ENCODE results near the gene TTI1.
A peak's percentile ranks its signal among the peaks of the same experiment; 100 is the strongest.

Gene TTI1

GRCh38 chr20:38049800-38050199 lies 16.5 kb upstream of the TTI1 start:
- in situ Hi-C loops (cut with HindIII; ENCODE audit: low sequenced_read_pairs): no loop called here
- H3K4me3 ChIP-seq (ENCODE audit: low read depth, low read length): no peak overlapping the region
- TF ChIP-seq CTCF (IDR thresholded peaks at IDR 0.05; ENCODE audit: low read depth, low read length): no peak
- DNase-seq (ENCODE audit: low read depth, low spot score): peak; percentile 76

GRCh38 chr20:38046572-38046971 lies 13.3 kb upstream of the TTI1 start:
- DNase-seq (ENCODE audit: low read depth, low spot score): no peak
- TF ChIP-seq CTCF (IDR thresholded peaks at IDR 0.05; ENCODE audit: low read depth, low read length): no peak
- in situ Hi-C loops (cut with HindIII; ENCODE audit: low sequenced_read_pairs): no loop called here
- no peak overlapping the region for H3K4me3 ChIP-seq (ENCODE audit: low read depth, low read length)

GRCh38 chr20:38044685-38045084 lies 11.4 kb upstream of the TTI1 start:
- no peak for TF ChIP-seq CTCF (IDR thresholded peaks at IDR 0.05; ENCODE audit: low read depth, low read length)
- no peak overlapping the region for H3K4me3 ChIP-seq (ENCODE audit: low read depth, low read length)
- in situ Hi-C loops (cut with HindIII; ENCODE audit: low sequenced_read_pairs): no loop called here
- DNase-seq (ENCODE audit: low read depth, low spot score): no peak

GRCh38 chr20:38043512-38044300 lies 10.4 kb upstream of the TTI1 start:
- TF ChIP-seq CTCF (IDR thresholded peaks at IDR 0.05; ENCODE audit: low read depth, low read length): no peak
- DNase-seq (ENCODE audit: low read depth, low spot score): peak; percentile 78
- in situ Hi-C loops (cut with HindIII; ENCODE audit: low sequenced_read_pairs): no loop called here
- no peak overlapping the region for H3K4me3 ChIP-seq (ENCODE audit: low read depth, low read length)

GRCh38 chr20:38040276-38040675 lies 7.0 kb upstream of the TTI1 start:
- in situ Hi-C loops (cut with HindIII; ENCODE audit: low sequenced_read_pairs): no loop called here
- H3K4me3 ChIP-seq (ENCODE audit: low read depth, low read length): no peak overlapping the region
- no peak for DNase-seq (ENCODE audit: low read depth, low spot score)
- no peak for TF ChIP-seq CTCF (IDR thresholded peaks at IDR 0.05; ENCODE audit: low read depth, low read length)

- H3K4me3 ChIP-seq (ENCODE audit: low read depth, low read length): no peak overlapping the region
- TF ChIP-seq CTCF (IDR thresholded peaks at IDR 0.05; ENCODE audit: low read depth, low read length): no peak
- in situ Hi-C loops (cut with HindIII; ENCODE audit: low sequenced_read_pairs): no loop called here
- no peak for DNase-seq (ENCODE audit: low read depth, low spot score)
Observed at GRCh38 chr20:38036366-38036765, 3.1 kb upstream of the TTI1 start.
